WI38 (cell line): ENCODE data around the gene EDA2R.

ENCODE experiments used
- H3K4me3 ChIP-seq: 2 replicates; pipeline ENCODE4 v1.5.1; 2011; ENCODE audit warnings: low read depth, mild to moderate bottlenecking, control low read depth, low read length
- CTCF ChIP-seq: IDR thresholded peaks from 2 replicates; pipeline ENCODE4 v1.5.1; 2012; ENCODE audit warnings: low read depth, mild to moderate bottlenecking, control low read depth, low read length

EDA2R gene

GRCh38 chrX:66632473-66632872 is 6.4 kb downstream of the EDA2R start:
- TF ChIP-seq CTCF: no peak
- H3K4me3 ChIP-seq: no peak overlapping the region

- H3K4me3 ChIP-seq: no peak overlapping the region
- TF ChIP-seq CTCF: no peak
Measured at GRCh38 chrX:66625525-66625924, 13.4 kb downstream of the EDA2R start.

- no peak for TF ChIP-seq CTCF
- H3K4me3 ChIP-seq: no peak overlapping the region
Measured at GRCh38 chrX:66622209-66622608, 16.7 kb downstream of the EDA2R start.

GRCh38 chrX:66616944-66617343 is 21.9 kb downstream of the EDA2R start:
- TF ChIP-seq CTCF: no peak

GRCh38 chrX:66602381-66602938 is 36.4 kb downstream of the EDA2R start:
- TF ChIP-seq CTCF: no peak
- no peak overlapping the region for H3K4me3 ChIP-seq

More at GRCh38 chrX:66616944-66617343, 21.9 kb downstream of the EDA2R start:
- no peak overlapping the region for H3K4me3 ChIP-seq

GRCh38 chrX:66601522-66601921 is 37.4 kb downstream of the EDA2R start:
- no peak overlapping the region for H3K4me3 ChIP-seq
- no peak for TF ChIP-seq CTCF

- H3K4me3 ChIP-seq: no peak overlapping the region
- no peak for TF ChIP-seq CTCF
Measured at GRCh38 chrX:66579219-66579618, 59.7 kb downstream of the EDA2R start.
